GM12891 (cell line): ENCODE results near the gene ENTPD1.

Experiments
- POLR2A ChIP-seq: IDR thresholded peaks from 2 replicates; pipeline ENCODE4 v1.6.1; 2011; ENCODE audit warnings: low read depth, low read length, control low read depth
- POLR2AphosphoS5 ChIP-seq: IDR thresholded peaks from 2 replicates; pipeline ENCODE4 v1.6.1; 2011; ENCODE audit warnings: low read depth, low read length, control low read depth
- TAF1 ChIP-seq: IDR thresholded peaks from 2 replicates; pipeline ENCODE4 v1.6.1; 2011; ENCODE audit warnings: low read depth, low read length, control low read depth

GRCh38 chr10:95896071-95896850, 140.3 kb downstream of the ENTPD1 start:
- TF ChIP-seq POLR2AphosphoS5 (no peak), POLR2A (no peak), TAF1 (no peak)
